A549 (cell line): Measurements from ENCODE around the gene XRN1. TPM values are rescaled to one million over a fixed set of nuclear protein-coding genes. Genes with fewer than 3 reads are reported as not detected.

ENCODE experiments used
- ATAC-seq, 2 experiments: fragments of 200-7000 bp in 1 of 2; fragments of >200 bp in 1 of 2; cut with Nextera tagmentation in 1 of 2; cut with Tn5 transposase in 1 of 2; 3 replicates each; pipeline versions ENCODE4 v1.8.0 to v1.9.1; 2018 to 2020; ENCODE audit warnings: mild to moderate bottlenecking in 1 of 2, moderate library complexity in 1 of 2
- CTCF ChIA-PET: fragments of 300-600 bp; sonication (Branson Sonifier 250); formaldehyde crosslinking; extraction: SDS; loops from one replicate; lab custom pipeline; 2021; ENCODE audit warnings: antibody characterized with exemption, inconsistent platforms; lab: Yijun Ruan, JAX
- POLR2A ChIA-PET: fragments of 350-600 bp; formaldehyde crosslinking; extraction: SDS; loops from one replicate; lab custom pipeline; 2021; ENCODE audit warnings: antibody characterized with exemption, inconsistent platforms; lab: Yijun Ruan, JAX
- DNase-seq, 2 experiments: peaks; one replicate each; pipeline versions ENCODE4 v3.0.0 to v3.0.0-alpha.2; 2011 to 2016; ENCODE audit warnings: low read depth in 1 of 2, low spot score in 1 of 2
- FAIRE-seq: peaks from 2 replicates; lab custom pipeline; 2011; peaks lifted over from hg19 to GRCh38; lab: Jason Lieb, UNC
- H3K27ac ChIP-seq, 2 experiments: fragments of >200 bp; sonication (Bioruptor Twin); formaldehyde crosslinking; 3 replicates each; pipeline ENCODE4 v1.5.1; 2016 to 2017
- H3K4me1 ChIP-seq: fragments of >200 bp; sonication (Bioruptor Twin); formaldehyde crosslinking; 3 replicates; pipeline ENCODE4 v1.6.1; 2016
- H3K4me2 ChIP-seq: fragments of >200 bp; sonication (Bioruptor Twin); formaldehyde crosslinking; 3 replicates; pipeline ENCODE4 v1.6.1; 2016
- H3K4me3 ChIP-seq: fragments of >200 bp; sonication (Bioruptor Twin); formaldehyde crosslinking; 3 replicates; pipeline ENCODE4 v1.5.1; 2016
- H3K9me3 ChIP-seq: fragments of >200 bp; sonication (Bioruptor Twin); formaldehyde crosslinking; 3 replicates; pipeline ENCODE4 v1.6.1; 2016
- BHLHE40 ChIP-seq: IDR thresholded peaks from 2 replicates; pipeline ENCODE4 v1.6.1; 2012; ENCODE audit warnings: low read depth, low read length, inconsistent platforms
- CBX8 ChIP-seq: fragments of 200-600 bp; sonication (generic); IDR thresholded peaks from 2 replicates; pipeline ENCODE4 v1.6.1; 2016
- CEBPB ChIP-seq, 2 experiments: fragments of >200 bp in 1 of 2; sonication (Bioruptor Twin) in 1 of 2; formaldehyde crosslinking in 1 of 2; IDR thresholded peaks; 2 replicates each; pipeline ENCODE4 v1.6.1; 2012 to 2016
- CTCF ChIP-seq: fragments of >200 bp; sonication (Bioruptor Twin); formaldehyde crosslinking; IDR thresholded peaks from 3 replicates; pipeline ENCODE4 v1.5.1; 2016
- EHF ChIP-seq: fragments of 250-450 bp; sonication (Bioruptor Pico); IDR thresholded peaks from 2 replicates; pipeline ENCODE4 v1.5.0; 2020; ENCODE audit warnings: mild to moderate bottlenecking
- ELK1 ChIP-seq: fragments of 150-350 bp; IDR thresholded peaks from 2 replicates; pipeline ENCODE4 v1.6.1; 2014; ENCODE audit warnings: low read depth, mild to moderate bottlenecking, low read length
- ESRRA ChIP-seq: fragments of 150-350 bp; IDR thresholded peaks from 2 replicates; pipeline ENCODE4 v1.6.1; 2014; ENCODE audit warnings: mild to moderate bottlenecking, low read length, borderline replicate concordance
- FOXS1 ChIP-seq: fragments of 250-450 bp; sonication (Bioruptor Pico); IDR thresholded peaks from 2 replicates; pipeline ENCODE4 v1.5.0; 2020; ENCODE audit warnings: mild to moderate bottlenecking, moderate library complexity
- GATA3 ChIP-seq: IDR thresholded peaks from 2 replicates; pipeline ENCODE4 v1.6.1; 2012; ENCODE audit warnings: borderline replicate concordance
- HEYL ChIP-seq: fragments of 250-450 bp; sonication (Bioruptor Pico); IDR thresholded peaks from 2 replicates; pipeline ENCODE4 v1.8.0; 2021; ENCODE audit warnings: mild to moderate bottlenecking, moderate library complexity
- HOXA7 ChIP-seq: fragments of 250-450 bp; sonication (Bioruptor Pico); IDR thresholded peaks from 2 replicates; pipeline ENCODE4 v1.5.0; 2020; ENCODE audit warnings: mild to moderate bottlenecking, moderate library complexity
- HOXB5 ChIP-seq: fragments of 250-450 bp; sonication (Bioruptor Pico); IDR thresholded peaks from 2 replicates; pipeline ENCODE4 v1.5.0; 2020; ENCODE audit warnings: mild to moderate bottlenecking, moderate library complexity
- JUN ChIP-seq, 2 experiments: fragments of >200 bp; sonication (Bioruptor Twin); formaldehyde crosslinking; IDR thresholded peaks; 2 replicates in 1 of 2; 3 replicates in 1 of 2; pipeline ENCODE4 v1.6.1; 2016 to 2017
- JUNB ChIP-seq: fragments of >200 bp; sonication (Bioruptor Twin); formaldehyde crosslinking; IDR thresholded peaks from 2 replicates; pipeline ENCODE4 v1.6.1; 2016
- KDM5A ChIP-seq: fragments of 200-600 bp; sonication (generic); IDR thresholded peaks from 2 replicates; pipeline ENCODE4 v1.6.1; 2016; ENCODE audit warnings: antibody characterized with exemption, mild to moderate bottlenecking
- MAFK ChIP-seq: fragments of 450-650 bp; IDR thresholded peaks from 2 replicates; pipeline ENCODE4 v1.6.1; 2014; ENCODE audit not compliant: partially characterized antibody
- MYC ChIP-seq: IDR thresholded peaks from 2 replicates; pipeline ENCODE4 v1.6.1; 2012; ENCODE audit warnings: mild to moderate bottlenecking, inconsistent platforms, low read length, improper control_type of control experiment, borderline replicate concordance
- NPAS2 ChIP-seq: fragments of 250-450 bp; sonication (Bioruptor Pico); IDR thresholded peaks from 2 replicates; pipeline ENCODE4 v1.8.0; 2022; ENCODE audit warnings: mild to moderate bottlenecking, moderate library complexity, borderline replicate concordance
- PHF8 ChIP-seq: fragments of 200-600 bp; sonication (generic); IDR thresholded peaks from 2 replicates; pipeline ENCODE4 v1.6.1; 2016; ENCODE audit warnings: low read depth, mild to moderate bottlenecking, antibody characterized with exemption, moderate library complexity, borderline replicate concordance
- POLR2A ChIP-seq: IDR thresholded peaks from 2 replicates; pipeline ENCODE4 v1.6.1; 2012; ENCODE audit warnings: mild to moderate bottlenecking, low read length
- RAD21 ChIP-seq, 2 experiments: fragments of >200 bp in 1 of 2; sonication (Bioruptor Twin) in 1 of 2; formaldehyde crosslinking in 1 of 2; IDR thresholded peaks in 1 of 2; conservative IDR thresholded peaks in 1 of 2; 2 replicates in 1 of 2; 3 replicates in 1 of 2; pipeline ENCODE4 v1.6.1; 2012 to 2018; ENCODE audit warnings: inconsistent platforms in 1 of 2
- RCOR1 ChIP-seq: fragments of 150-350 bp; IDR thresholded peaks from 2 replicates; pipeline ENCODE4 v1.6.1; 2014; ENCODE audit warnings: antibody characterized with exemption, low read length, low read depth
- SMC3 ChIP-seq: fragments of >200 bp; sonication (Bioruptor Twin); formaldehyde crosslinking; IDR thresholded peaks from 3 replicates; pipeline ENCODE4 v1.6.1; 2018; ENCODE audit warnings: inconsistent platforms
- TFCP2L1 ChIP-seq: fragments of 250-450 bp; sonication (Bioruptor Pico); IDR thresholded peaks from 2 replicates; pipeline ENCODE4 v1.5.0; 2021; ENCODE audit warnings: mild to moderate bottlenecking
- TP53 ChIP-seq: fragments of 250-450 bp; sonication (Bioruptor Pico); IDR thresholded peaks from 2 replicates; pipeline ENCODE4 v1.5.0; 2021; ENCODE audit warnings: mild to moderate bottlenecking, moderate library complexity
- WGBS: methylation state at CpG from one replicate; pipeline ENCODE4 v1.1.6; 2017; ENCODE audit errors: missing lambda C conversion rate; 5-methylcytosine and 5-hydroxymethylcytosine counted together
- polyA plus RNA-seq, 4 experiments: library from polyadenylated mRNA; depleted of rRNA in 3 of 4; stranded (reverse); fragments of >200 nt; fragmentation: RNase III in 1 of 4; extraction: RNeasy Plus Mini Kit Qiagen cat#74134 plus additional on column Dnase treatment in 1 of 4; gene quantifications; 2 replicates in 3 of 4; 3 replicates in 1 of 4; pipeline ENCODE4 v1.2.3, GENCODE V29; 2011 to 2017
- TF ChIP-seq, protein P1 (sequence below): IDR thresholded peaks from 2 replicates; pipeline ENCODE4 v1.6.1; 2012; ENCODE audit warnings: low read depth, borderline replicate concordance
- TF ChIP-seq, protein P2 (sequence below): IDR thresholded peaks from 2 replicates; pipeline ENCODE4 v1.6.1; 2012
- TF ChIP-seq, protein P3 (sequence below): fragments of 250-450 bp; sonication (Bioruptor Pico); IDR thresholded peaks from 2 replicates; pipeline ENCODE4 v1.5.0; 2021; ENCODE audit warnings: mild to moderate bottlenecking, moderate library complexity, borderline replicate concordance

XRN1 gene
- polyA plus RNA-seq, 2 of the 4 experiments (the other 2 are of a cell fraction) = 4.2 to 22.6 TPM

- ChIA-PET CTCF (interaction anchor here (1.0 to 1.1 kb wide), 2 partner anchors 10 to 823 kb away, joined by 3 read pairs; no protein-coding TSS in a partner anchor), POLR2A (no interaction called here)
Observed at GRCh38 chr3:142282503-142282902, 165.3 kb downstream of the XRN1 start.

DNA sequence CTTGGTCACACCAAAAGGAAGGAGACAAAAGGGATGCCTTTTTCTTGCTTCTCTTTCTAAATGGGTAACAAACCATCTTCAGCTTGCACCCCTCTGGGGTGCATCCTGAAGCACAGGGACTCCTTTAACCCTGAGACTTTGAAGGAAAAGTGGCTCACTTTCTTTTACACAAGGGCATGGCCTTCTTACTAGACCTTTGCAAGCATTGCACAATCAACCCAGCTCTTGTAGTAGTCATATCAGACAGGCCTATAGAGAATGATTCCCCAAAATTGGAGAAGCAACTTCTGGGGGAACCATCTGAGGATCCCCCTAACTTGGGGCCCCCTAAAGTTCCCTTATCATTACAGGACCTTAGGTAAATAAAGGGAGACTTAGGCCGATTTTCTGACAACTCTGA, 166.4 kb downstream of the XRN1 start:
- ChIA-PET CTCF (interaction anchor here (1.1 to 4.3 kb wide), 3 partner anchors 9 to 161 kb away, joined by 3 to 41 read pairs (median 8); no protein-coding TSS in a partner anchor), POLR2A (no interaction called here)
- no peak for ATAC-seq
- Histone ChIP-seq H3K4me2 (no peak overlapping the region), H3K4me1 (no peaks in the 10 kb centered on the region), H3K9me3 (no peaks in the 10 kb centered on the region), H3K27ac (no peak overlapping the region), H3K4me3 (no peak overlapping the region)
- no peak for DNase-seq
- FAIRE-seq = no peak
- 50% methylated on average over 1 of the region's 1 CpG for WGBS
- TF ChIP-seq JUN (IDR thresholded peaks at IDR 0.05) = no peak
- 0 out of 4 replicates have a peak, but pooled peaks of 1 of the 2 experiments have one; percentile 33 for TF ChIP-seq CEBPB (IDR thresholded peaks at IDR 0.05)

More at GRCh38 chr3:142282503-142282902, 165.3 kb downstream of the XRN1 start:
- H3K9me3 ChIP-seq = peaks cover 6% of the 10 kb centered on the region; the same call in 2 of the 3 replicates
- no peak for TF ChIP-seq BHLHE40
- no peak for TF ChIP-seq KDM5A
- TF ChIP-seq CEBPB (IDR thresholded peaks at IDR 0.05) = no peak
- no peak for TF ChIP-seq TP53
- TF ChIP-seq, protein P1, sequence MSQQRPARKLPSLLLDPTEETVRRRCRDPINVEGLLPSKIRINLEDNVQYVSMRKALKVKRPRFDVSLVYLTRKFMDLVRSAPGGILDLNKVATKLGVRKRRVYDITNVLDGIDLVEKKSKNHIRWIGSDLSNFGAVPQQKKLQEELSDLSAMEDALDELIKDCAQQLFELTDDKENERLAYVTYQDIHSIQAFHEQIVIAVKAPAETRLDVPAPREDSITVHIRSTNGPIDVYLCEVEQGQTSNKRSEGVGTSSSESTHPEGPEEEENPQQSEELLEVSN = no peak
- TF ChIP-seq HOXA7 (CRISPR knock-in tag) = no peak
- TF ChIP-seq MYC = no peak
- FAIRE-seq (no peak), ATAC-seq (no peak), DNase-seq (no peak)
- no peak overlapping the region for H3K27ac ChIP-seq
- 90% methylated on average over 4 of the region's 4 CpGs for WGBS
- no peak overlapping the region for H3K4me3 ChIP-seq
- H3K4me1 ChIP-seq = no peaks in the 10 kb centered on the region
- H3K4me2 ChIP-seq = no peak overlapping the region

- POLR2A ChIA-PET = interaction anchor here (0.5 to 0.6 kb wide), 3 partner anchors 10 to 99 kb away, joined by 3 read pairs; no protein-coding TSS in a partner anchor
- H3K4me1 ChIP-seq = no peaks in the 10 kb centered on the region
- CTCF ChIA-PET = interaction anchor here (0.5 to 4.3 kb wide), 40 partner anchors 9 to 712 kb away, joined by 3 to 41 read pairs (median 4); partner anchors contain the start of gene RNF7
- no peak overlapping the region for H3K27ac ChIP-seq
- no peak overlapping the region for H3K4me3 ChIP-seq
- 9% methylated on average over 5 of the region's 5 CpGs for WGBS
- DNase-seq (peak; percentile 65 to 80), ATAC-seq (peak; percentile 99), FAIRE-seq (no peak)
- H3K9me3 ChIP-seq = no peaks in the 10 kb centered on the region
- no peak overlapping the region for H3K4me2 ChIP-seq
- TF ChIP-seq FOXS1 (no peak), RAD21 (conservative IDR thresholded peaks at IDR 0.05 in 1 of 2, IDR thresholded peaks at IDR 0.05 in 1 of 2) (peak; percentile 89 to 95), EHF (CRISPR knock-in tag) (no peak), TFCP2L1 (no peak), RCOR1 (no peak), ELK1 (no peak), CBX8 (no peak), GATA3 (no peak), CTCF (peak; percentile 82), HEYL (CRISPR knock-in tag) (no peak), HOXB5 (no peak), MAFK (peak; percentile 7), SMC3 (peak; percentile 79), JUNB (no peak), ESRRA (peak; percentile 98), PHF8 (no peak), TP53 (no peak), POLR2A (no peak), NPAS2 (CRISPR knock-in tag) (no peak)
- TF ChIP-seq, protein P2, sequence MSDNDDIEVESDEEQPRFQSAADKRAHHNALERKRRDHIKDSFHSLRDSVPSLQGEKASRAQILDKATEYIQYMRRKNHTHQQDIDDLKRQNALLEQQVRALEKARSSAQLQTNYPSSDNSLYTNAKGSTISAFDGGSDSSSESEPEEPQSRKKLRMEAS = peak; percentile 99
- TF ChIP-seq, protein P1 = 0 out of 2 replicates have a peak, but pooled peaks have one; percentile 35
- TF ChIP-seq, protein P3, sequence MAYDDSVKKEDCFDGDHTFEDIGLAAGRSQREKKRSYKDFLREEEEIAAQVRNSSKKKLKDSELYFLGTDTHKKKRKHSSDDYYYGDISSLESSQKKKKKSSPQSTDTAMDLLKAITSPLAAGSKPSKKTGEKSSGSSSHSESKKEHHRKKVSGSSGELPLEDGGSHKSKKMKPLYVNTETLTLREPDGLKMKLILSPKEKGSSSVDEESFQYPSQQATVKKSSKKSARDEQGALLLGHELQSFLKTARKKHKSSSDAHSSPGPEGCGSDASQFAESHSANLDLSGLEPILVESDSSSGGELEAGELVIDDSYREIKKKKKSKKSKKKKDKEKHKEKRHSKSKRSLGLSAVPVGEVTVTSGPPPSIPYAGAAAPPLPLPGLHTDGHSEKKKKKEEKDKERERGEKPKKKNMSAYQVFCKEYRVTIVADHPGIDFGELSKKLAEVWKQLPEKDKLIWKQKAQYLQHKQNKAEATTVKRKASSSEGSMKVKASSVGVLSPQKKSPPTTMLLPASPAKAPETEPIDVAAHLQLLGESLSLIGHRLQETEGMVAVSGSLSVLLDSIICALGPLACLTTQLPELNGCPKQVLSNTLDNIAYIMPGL = no peak
Observed at GRCh38 chr3:142279965-142280590, 167.8 kb downstream of the XRN1 start.
